GM18951 (cell line): ENCODE measurements around the gene COL8A1.

Source experiments
- POLR2A ChIP-seq: IDR thresholded peaks from 4 replicates; pipeline ENCODE4 v1.6.1; 2011; ENCODE audit warnings: mild to moderate bottlenecking; ENCODE audit not compliant: insufficient read length, insufficient read depth; ENCODE audit errors: extremely low read depth
- in situ Hi-C: fragments of 300-500 bp; cut with MboI; formaldehyde crosslinking; loops from one replicate; pipeline ENCODE4 v1.12.0; 2022; ENCODE audit warnings: low sequenced_read_pairs, mixed read lengths, inconsistent platforms; ENCODE audit not compliant: unreplicated experiment

The COL8A1 gene

GRCh38 chr3:99758502-99759177, 120.2 kb downstream of the COL8A1 start:
- TF ChIP-seq POLR2A, result no peak
- in situ Hi-C loops, result loop anchor here (25.0 kb wide), 1 partner anchor 946 kb away; no protein-coding TSS in a partner anchor

- in situ Hi-C loops, result loop anchor here (25.0 kb wide), 1 partner anchor 948 kb away; no protein-coding TSS in a partner anchor
- TF ChIP-seq POLR2A, result no peak
These were observed 121.6 kb downstream of the COL8A1 start for GRCh38 chr3:99760031-99760430.

- no peak for TF ChIP-seq POLR2A
- in situ Hi-C loops, result loop anchor here (25.0 kb wide), 1 partner anchor 948 kb away; no protein-coding TSS in a partner anchor
These were observed 122.2 kb downstream of the COL8A1 start for GRCh38 chr3:99760629-99761028.

- no peak for TF ChIP-seq POLR2A
- in situ Hi-C loops, result loop anchor here (25.0 kb wide), 1 partner anchor 949 kb away; no protein-coding TSS in a partner anchor
These were observed 123.2 kb downstream of the COL8A1 start for GRCh38 chr3:99761415-99762165.

- TF ChIP-seq POLR2A, result no peak
- in situ Hi-C loops, result loop anchor here (25.0 kb wide), 1 partner anchor 951 kb away; no protein-coding TSS in a partner anchor
These were observed 124.5 kb downstream of the COL8A1 start for GRCh38 chr3:99762901-99763300.

- no peak for TF ChIP-seq POLR2A
- in situ Hi-C loops, result loop anchor here (25.0 kb wide), 1 partner anchor 952 kb away; no protein-coding TSS in a partner anchor
These were observed 126.0 kb downstream of the COL8A1 start for GRCh38 chr3:99764377-99764776.

GRCh38 chr3:99765042-99765942, 126.9 kb downstream of the COL8A1 start:
- in situ Hi-C loops, result loop anchor here (25.0 kb wide), 1 partner anchor 953 kb away; no protein-coding TSS in a partner anchor
- TF ChIP-seq POLR2A, result no peak

GRCh38 chr3:99767291-99767690, 128.9 kb downstream of the COL8A1 start:
- in situ Hi-C loops, result loop anchor here (25.0 kb wide), 1 partner anchor 955 kb away; no protein-coding TSS in a partner anchor
- TF ChIP-seq POLR2A, result no peak

GRCh38 chr3:99768126-99768525, 129.7 kb downstream of the COL8A1 start:
- no peak for TF ChIP-seq POLR2A
- in situ Hi-C loops, result loop anchor here (25.0 kb wide), 1 partner anchor 956 kb away; no protein-coding TSS in a partner anchor

GRCh38 chr3:99768808-99769501, 130.6 kb downstream of the COL8A1 start:
- in situ Hi-C loops, result loop anchor here (25.0 kb wide), 1 partner anchor 957 kb away; no protein-coding TSS in a partner anchor
- no peak for TF ChIP-seq POLR2A

GRCh38 chr3:99772171-99772570, 133.8 kb downstream of the COL8A1 start:
- in situ Hi-C loops, result loop anchor here (25.0 kb wide), 1 partner anchor 960 kb away; no protein-coding TSS in a partner anchor

GRCh38 chr3:99772671-99773070, 134.3 kb downstream of the COL8A1 start:
- TF ChIP-seq POLR2A, result no peak
- in situ Hi-C loops, result loop anchor here (25.0 kb wide), 1 partner anchor 960 kb away; no protein-coding TSS in a partner anchor

More at GRCh38 chr3:99772171-99772570, 133.8 kb downstream of the COL8A1 start:
- TF ChIP-seq POLR2A, result no peak

- in situ Hi-C loops, result loop anchor here (25.0 kb wide), 1 partner anchor 962 kb away; no protein-coding TSS in a partner anchor
- no peak for TF ChIP-seq POLR2A
These were observed 136.1 kb downstream of the COL8A1 start for GRCh38 chr3:99774467-99774866.
